Measurements from ENCODE around the gene DEPP1. TPM values are rescaled to one million over a fixed set of nuclear protein-coding genes. Genes with fewer than 3 reads are reported as not detected.

DEPP1 gene
- total and polyA plus RNA-seq, 2 experiments from 2014 or later, result 0.37 to 1.3 TPM

GRCh38 chr10:44970812-44971395, 7.7 kb downstream of the DEPP1 start:
- Histone ChIP-seq H3K27ac (ENCODE audit: low read depth) (no peak overlapping the region), H3K4me1 (ENCODE audit: insufficient read depth) (peaks cover 30% of the 10 kb centered on the region), H3K79me2 (replicated peaks; ENCODE audit: insufficient read depth) (no peaks in the 10 kb centered on the region; the same call in 1 of the 2 replicates), H4K20me1 (replicated peaks; ENCODE audit: insufficient read depth) (no peaks in the 10 kb centered on the region), H3K36me3 (ENCODE audit: insufficient read depth) (no peaks in the 10 kb centered on the region), H3K4me3 (no peak overlapping the region), H3F3A (replicated peaks; ENCODE audit: low read depth) (no peaks in the 10 kb centered on the region), H2AFZ (no peak overlapping the region), H3K9me2 (ENCODE audit: insufficient read depth) (peaks cover 7% of the 10 kb centered on the region; the same call in 1 of the 2 replicates), H3K4me2 (no peak overlapping the region), H3K27me3 (ENCODE audit: insufficient read depth) (no peaks in the 10 kb centered on the region)
- ATAC-seq, result no peak
- no peak for TF ChIP-seq ZNF331 (CRISPR knock-in tag; IDR thresholded peaks at IDR 0.05; ENCODE audit: low read depth)
- no peak for TF ChIP-seq ZNF114 (CRISPR knock-in tag; IDR thresholded peaks at IDR 0.05)
- TF ChIP-seq ZNF462 (CRISPR knock-in tag; IDR thresholded peaks at IDR 0.05), result no peak
- TF ChIP-seq STAT1 (IDR thresholded peaks at IDR 0.05; ENCODE audit: unreplicated experiment), result no peak
- Mint-ChIP-seq H3K27me3 (ENCODE audit: insufficient read depth, low read depth, poor library complexity) (peaks cover 17% of the 10 kb centered on the region), H3K27ac (no peak overlapping the region), H3K36me3 (ENCODE audit: low read depth) (peaks cover 22% of the 10 kb centered on the region), H3K4me1 (peaks cover 39% of the 10 kb centered on the region), H3K9me3 (no peaks in the 10 kb centered on the region), H3K4me3 (no peak overlapping the region)
- no peak for DNase-seq (ENCODE audit: low spot score)

- Mint-ChIP-seq H3K9me3 (no peaks in the 10 kb centered on the region; the same call in 2 of the 3 replicates), H3K27ac (no peak overlapping the region), H3K36me3 (ENCODE audit: low read depth) (peaks cover 22% of the 10 kb centered on the region), H3K27me3 (ENCODE audit: insufficient read depth, low read depth, poor library complexity) (peaks cover 17% of the 10 kb centered on the region), H3K4me3 (no peak overlapping the region), H3K4me1 (peaks cover 47% of the 10 kb centered on the region)
- no peaks in the 10 kb centered on the region for H3K36me3 ChIP-seq (ENCODE audit: insufficient read depth)
- no peak overlapping the region for H3K4me3 ChIP-seq
- H3K4me1 ChIP-seq (ENCODE audit: insufficient read depth), result peaks cover 34% of the 10 kb centered on the region
- ATAC-seq (no peak), DNase-seq (ENCODE audit: low spot score) (no peak)
- no peak overlapping the region for H3K4me2 ChIP-seq
- H4K20me1 ChIP-seq (replicated peaks; ENCODE audit: insufficient read depth), result no peaks in the 10 kb centered on the region
- H3K27ac ChIP-seq (ENCODE audit: low read depth), result no peak overlapping the region
- H2AFZ ChIP-seq, result no peak overlapping the region
- peaks cover 9% of the 10 kb centered on the region; the same call in 1 of the 2 replicates for H3K9me2 ChIP-seq (ENCODE audit: insufficient read depth)
- H3K27me3 ChIP-seq (ENCODE audit: insufficient read depth), result no peaks in the 10 kb centered on the region
- peaks cover 1% of the 10 kb centered on the region; the same call in 1 of the 2 replicates for H3F3A ChIP-seq (replicated peaks; ENCODE audit: low read depth)
- no peaks in the 10 kb centered on the region; the same call in 1 of the 2 replicates for H3K79me2 ChIP-seq (replicated peaks; ENCODE audit: insufficient read depth)
- TF ChIP-seq ZNF462 (CRISPR knock-in tag; IDR thresholded peaks at IDR 0.05), result no peak
- no peak for TF ChIP-seq EZH2phosphoT487 (IDR thresholded peaks at IDR 0.05; ENCODE audit: unreplicated experiment)
- no peak for TF ChIP-seq STAT1 (IDR thresholded peaks at IDR 0.05; ENCODE audit: unreplicated experiment)
These were observed 8.8 kb downstream of the DEPP1 start for GRCh38 chr10:44969854-44970253.
